Bronchial epithelial cell (primary cell): ENCODE data around the gene RHOA. TPM values are rescaled to one million over a fixed set of nuclear protein-coding genes. Genes with fewer than 3 reads are reported as not detected.
"Not testable (repeated sequence)": the region's sequence is repeated elsewhere in the genome, so short reads cannot be mapped to it uniquely, and the experiment has no call there.

Source experiments
- DNase-seq: peaks from one replicate; pipeline ENCODE4 v3.0.0-alpha.2; 2010; ENCODE audit warnings: low read depth
- FAIRE-seq: peaks from 2 replicates; lab custom pipeline; 2011; peaks lifted over from hg19 to GRCh38; lab: Jason Lieb, UNC
- H3K27me3 ChIP-seq: 2 replicates; pipeline ENCODE4 v1.5.1; 2011; ENCODE audit warnings: low read length; ENCODE audit not compliant: control insufficient read depth, insufficient read depth
- H3K36me3 ChIP-seq: 2 replicates; pipeline ENCODE4 v1.5.1; 2011; ENCODE audit warnings: low read length; ENCODE audit not compliant: control insufficient read depth, insufficient read depth
- H3K4me3 ChIP-seq: 2 replicates; pipeline ENCODE4 v1.5.1; 2011; ENCODE audit warnings: mild to moderate bottlenecking, low read depth, low read length, control low read depth
- CTCF ChIP-seq: IDR thresholded peaks from 2 replicates; pipeline ENCODE4 v1.5.1; 2011; ENCODE audit warnings: mild to moderate bottlenecking, moderate library complexity, low read length, control low read depth, inconsistent platforms; ENCODE audit not compliant: insufficient read depth, severe bottlenecking
- total RNA-seq: library from RNA; depleted of rRNA; stranded (reverse); fragments of >200 nt; gene quantifications from 2 replicates; pipeline ENCODE4 v1.2.1, GENCODE V29; 2014

The RHOA gene
- total RNA-seq, 1 donor from 2014 or later: 621 TPM

GRCh38 chr3:49349348-49350114 is 62.2 kb downstream of the RHOA start:
- no peak for TF ChIP-seq CTCF
- no peaks in the 10 kb centered on the region for H3K36me3 ChIP-seq
- DNase-seq (no peak), FAIRE-seq (no peak)
- H3K27me3 ChIP-seq: no peaks in the 10 kb centered on the region
- H3K4me3 ChIP-seq: no peak overlapping the region

- H3K27me3 ChIP-seq, H3K36me3 ChIP-seq, H3K4me3 ChIP-seq, FAIRE-seq, DNase-seq: not testable (repeated sequence)
Measured at GRCh38 chr3:49348361-49348760, 63.4 kb downstream of the RHOA start.

GRCh38 chr3:49346797-49347251 is 65.0 kb downstream of the RHOA start:
- no peak for TF ChIP-seq CTCF
- DNase-seq (peak; percentile 84), FAIRE-seq (no peak)

GRCh38 chr3:49343163-49343562 is 68.6 kb downstream of the RHOA start:
- Histone ChIP-seq H3K27me3 (no peaks in the 10 kb centered on the region), H3K36me3 (no peaks in the 10 kb centered on the region), H3K4me3 (no peak overlapping the region)
- no peak for TF ChIP-seq CTCF
- DNase-seq (no peak), FAIRE-seq (no peak)

More at GRCh38 chr3:49346797-49347251, 65.0 kb downstream of the RHOA start:
- Histone ChIP-seq H3K4me3 (no peak overlapping the region), H3K36me3 (no peaks in the 10 kb centered on the region), H3K27me3 (no peaks in the 10 kb centered on the region)

GRCh38 chr3:49341996-49342395 is 69.8 kb downstream of the RHOA start:
- FAIRE-seq (no peak), DNase-seq (no peak)
- H3K36me3 ChIP-seq: no peaks in the 10 kb centered on the region
- no peaks in the 10 kb centered on the region for H3K27me3 ChIP-seq
- TF ChIP-seq CTCF: no peak
- no peak overlapping the region for H3K4me3 ChIP-seq

- peak; percentile 62 for TF ChIP-seq CTCF
- DNase-seq (peak; percentile 78), FAIRE-seq (no peak)
- H3K27me3 ChIP-seq: no peaks in the 10 kb centered on the region
- H3K4me3 ChIP-seq: peak within 1 kb of the TSS; percentile 86
- no peaks in the 10 kb centered on the region for H3K36me3 ChIP-seq
Measured at GRCh38 chr3:49339941-49340800, 71.6 kb downstream of the RHOA start, which contains the start of gene USP4. TSS of gene USP4 (minus strand) at chr3:49340053. CDS start at chr3:49340024, 29 bp downstream.
